ENCODE measurements around the gene PARP15.
"Not testable (repeated sequence)": the region's sequence is repeated elsewhere in the genome, so short reads cannot be mapped to it uniquely, and the experiment has no call there.

The PARP15 gene

GRCh38 chr3:122577409-122578031 is at the start of gene PARP15:
Gene PARP15, plus strand, starts transcription at chr3:122577650. Its CDS starts 18 bp downstream, at chr3:122577668.
- no peak for DNase-seq

- no peak for DNase-seq
Measured at GRCh38 chr3:122530164-122530563, 47.3 kb upstream of the PARP15 start.

- no peak for DNase-seq
Measured at GRCh38 chr3:122533480-122533879, 44.0 kb upstream of the PARP15 start.

GRCh38 chr3:122533931-122534334 is 43.5 kb upstream of the PARP15 start:
- no peak for DNase-seq

- DNase-seq: no peak
Measured at GRCh38 chr3:122535964-122536631, 41.4 kb upstream of the PARP15 start.

- no peak for DNase-seq
Measured at GRCh38 chr3:122536632-122537001, 40.8 kb upstream of the PARP15 start.

- DNase-seq: no peak
Measured at GRCh38 chr3:122538956-122539490, 38.4 kb upstream of the PARP15 start.

GRCh38 chr3:122546151-122546550 is 31.3 kb upstream of the PARP15 start:
- DNase-seq: no peak

GRCh38 chr3:122548076-122548475 is 29.4 kb upstream of the PARP15 start:
- DNase-seq: no peak

- no peak for DNase-seq
Measured at GRCh38 chr3:122548619-122549018, 28.8 kb upstream of the PARP15 start.

GRCh38 chr3:122553171-122553570 is 24.3 kb upstream of the PARP15 start:
- no peak for DNase-seq

- DNase-seq: no peak
Measured at GRCh38 chr3:122555275-122556071, 22.0 kb upstream of the PARP15 start.

- no peak for DNase-seq
Measured at GRCh38 chr3:122557356-122557755, 20.1 kb upstream of the PARP15 start.

GRCh38 chr3:122558605-122559004 is 18.8 kb upstream of the PARP15 start:
- DNase-seq: no peak

GRCh38 chr3:122559906-122560305 is 17.5 kb upstream of the PARP15 start:
- no peak for DNase-seq

- DNase-seq: peak; percentile 84
Measured at GRCh38 chr3:122560680-122561079, 16.8 kb upstream of the PARP15 start.

- no peak for DNase-seq
Measured at GRCh38 chr3:122562923-122563716, 14.3 kb upstream of the PARP15 start.

- no peak for DNase-seq
Measured at GRCh38 chr3:122563717-122564025, 13.8 kb upstream of the PARP15 start.

GRCh38 chr3:122564155-122564912 is 13.1 kb upstream of the PARP15 start, which contains the start of the genes DTX3L and PARP9:
Gene DTX3L, plus strand, starts transcription at chr3:122564338. Its CDS starts 89 bp downstream, at chr3:122564427.
Gene PARP9, minus strand, starts transcription at chr3:122564300. Its CDS starts 4,680 bp downstream, at chr3:122559620.
- peak; percentile 83 for DNase-seq

GRCh38 chr3:122568131-122568530 is 9.3 kb upstream of the PARP15 start:
- not testable (repeated sequence) for DNase-seq

GRCh38 chr3:122568755-122569154 is 8.7 kb upstream of the PARP15 start:
- DNase-seq: no peak

GRCh38 chr3:122572940-122573412 is 4.5 kb upstream of the PARP15 start:
- no peak for DNase-seq

Measured in NCI-H1105 treated with DMSO at 0.1 percent for 48 hours (cell line).